Right cardiac atrium (tissue), 5 donors: ENCODE results near the gene MGAT1. TPM values are rescaled to one million over a fixed set of nuclear protein-coding genes. Genes with fewer than 3 reads are reported as not detected.
"Not testable (repeated sequence)": the region's sequence is repeated elsewhere in the genome, so short reads cannot be mapped to it uniquely, and the experiment has no call there.

Source experiments
- ATAC-seq, 2 donors: fragments of 200-7000 bp; cut with Tn5 transposase; one replicate each; pipeline versions ENCODE4 v1.8.0 to v1.9.1; 2020; ENCODE audit warnings: moderate library complexity in 2 of 2, mild to moderate bottlenecking in 1 of 2
- DNase-seq, 3 donors: peaks; one replicate each; pipeline ENCODE4 v3.0.0-alpha.2; 2020
- H3K27ac ChIP-seq: one replicate; pipeline ENCODE4 v1.5.1; 2013; ENCODE audit warnings: mild to moderate bottlenecking, low read length, control low read depth, moderate library complexity
- H3K27me3 ChIP-seq: one replicate; pipeline ENCODE4 v1.6.1; 2013; ENCODE audit not compliant: control insufficient read depth, insufficient read depth
- H3K4me1 ChIP-seq: one replicate; pipeline ENCODE4 v1.6.1; 2013; ENCODE audit warnings: low read length; ENCODE audit not compliant: control insufficient read depth, insufficient read depth
- H3K4me3 ChIP-seq: one replicate; pipeline ENCODE4 v1.5.1; 2013; ENCODE audit warnings: low read length, control low read depth
- H3K9me3 ChIP-seq: one replicate; pipeline ENCODE4 v1.6.1; 2013; ENCODE audit warnings: low read length; ENCODE audit not compliant: control insufficient read depth
- WGBS: extraction: QIAGEN DNeasy Blood & Tissue Kit; methylation state at CpG from one replicate; pipeline ENCODE4 v1.1.7; 2013; 5-methylcytosine and 5-hydroxymethylcytosine counted together
- intact Hi-C, 4 donors: fragments of 100-400 bp; cut with DNase I; formaldehyde crosslinking; loops; one replicate each; pipeline versions ENCODE4 v1.11.0 to v1.14.0; 2022 to 2023
- polyA plus RNA-seq: library from polyadenylated mRNA; stranded (reverse); fragments of 200-250 nt; gene quantifications from one replicate; pipeline ENCODE4 v1.2.3, GENCODE V29; 2013
- total RNA-seq, 4 donors: library from RNA; stranded (reverse); fragmentation: NEBNext Ultra II Directional; extraction: Animal tissue kit (Norgen Biotek cat#: 25700); gene quantifications; one replicate each; pipeline ENCODE4 v1.2.1, GENCODE V29; 2021
- donor health status: healthy with polysubstance abuse.
- donor health status: DM: no; HTN: yes; CAD: no.
- donor health status: DM: no; HTN: no; CAD: no.
- donor health status: DM: no; HTN: yes; CAD: no; lungs with severe emphysema.
- donor health status: DM: yes; HTN: yes; CAD: no.

MGAT1 gene
- total and polyA plus RNA-seq, 5 donors = 74.3 to 119 (median 87.6) TPM

DNA sequence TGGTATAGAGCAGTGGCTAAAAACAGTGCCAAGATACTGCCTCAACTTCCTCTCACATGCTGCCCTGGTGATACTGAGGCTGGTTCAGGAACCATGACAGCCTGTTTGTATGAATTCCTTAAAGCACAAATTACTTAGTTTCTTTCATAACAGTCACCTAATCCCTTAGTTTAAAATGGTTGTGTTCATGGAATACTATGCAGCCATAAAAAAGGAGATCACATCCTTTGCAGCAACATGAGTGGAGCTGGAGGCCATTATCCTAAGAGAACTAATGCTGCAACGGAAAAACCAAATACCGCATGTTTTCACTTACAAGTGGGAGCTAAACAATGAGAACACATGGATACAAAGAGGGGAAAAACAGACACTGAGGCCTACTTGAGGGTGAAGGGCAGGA, 36.6 kb upstream of the MGAT1 start:
- no peaks in the 10 kb centered on the region for H3K4me1 ChIP-seq
- no peak overlapping the region for H3K4me3 ChIP-seq
- ATAC-seq (no peak), DNase-seq (no peak)
- H3K9me3 ChIP-seq = no peaks in the 10 kb centered on the region
- intact Hi-C loops = no loop called here
- H3K27me3 ChIP-seq = no peaks in the 10 kb centered on the region
- no peak overlapping the region for H3K27ac ChIP-seq
- WGBS = 100% methylated on average over 2 of the region's 2 CpGs

DNA sequence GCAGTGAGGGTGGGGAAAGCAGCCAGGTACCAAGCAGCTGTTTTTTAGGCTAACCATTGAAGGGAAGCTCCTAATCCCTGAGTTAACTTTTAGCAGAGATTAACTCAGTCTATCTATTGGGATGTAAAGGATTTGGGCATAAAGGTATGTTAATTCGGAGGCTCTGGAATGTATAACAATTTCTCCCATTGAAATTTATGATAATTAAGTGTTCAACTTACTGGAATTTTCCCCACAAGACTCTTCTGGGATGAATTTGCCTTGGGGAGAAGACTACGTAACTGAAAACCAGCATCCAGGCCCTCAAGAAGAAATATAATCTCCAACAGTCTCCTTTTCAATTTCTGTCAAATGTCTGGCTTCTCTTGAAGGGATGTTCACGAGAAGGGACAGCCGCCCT, 34.9 kb upstream of the MGAT1 start:
- intact Hi-C loops = no loop called here
- WGBS = 94% methylated on average over 4 of the region's 4 CpGs
- Histone ChIP-seq H3K4me1 (no peaks in the 10 kb centered on the region), H3K9me3 (no peaks in the 10 kb centered on the region), H3K4me3 (no peak overlapping the region), H3K27ac (no peak overlapping the region), H3K27me3 (no peaks in the 10 kb centered on the region)
- no peak for DNase-seq
- ATAC-seq = no peak

DNA sequence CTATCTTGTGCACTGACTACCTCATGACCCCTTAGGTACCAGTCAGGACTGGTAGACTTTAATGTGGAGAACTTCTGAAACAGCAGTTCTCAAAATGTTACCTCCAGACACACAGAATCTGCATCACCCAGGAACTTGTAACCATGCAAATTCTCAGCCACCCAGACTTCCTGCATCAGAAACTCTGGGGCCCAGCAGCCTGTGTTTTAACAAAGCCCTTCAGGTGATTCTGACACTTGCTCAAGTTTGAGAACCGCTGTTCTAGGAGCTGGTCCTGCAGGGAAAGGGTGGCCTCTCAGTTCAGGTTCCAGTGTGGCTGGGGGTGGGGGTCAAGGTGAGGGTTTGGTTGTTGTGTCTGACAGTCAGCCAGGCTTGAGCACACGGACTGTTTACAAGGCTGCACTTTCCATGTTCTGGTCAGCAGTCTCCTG, 30.0 kb upstream of the MGAT1 start:
- WGBS = 80% methylated on average over 2 of the region's 2 CpGs
- intact Hi-C loops = no loop called here
- peaks cover 6% of the 10 kb centered on the region for H3K4me1 ChIP-seq
- DNase-seq (no peak), ATAC-seq (no peak)
- H3K4me3 ChIP-seq = peak overlapping the region; percentile 77
- H3K27me3 ChIP-seq = no peaks in the 10 kb centered on the region
- H3K27ac ChIP-seq = no peak overlapping the region
- no peaks in the 10 kb centered on the region for H3K9me3 ChIP-seq

DNA sequence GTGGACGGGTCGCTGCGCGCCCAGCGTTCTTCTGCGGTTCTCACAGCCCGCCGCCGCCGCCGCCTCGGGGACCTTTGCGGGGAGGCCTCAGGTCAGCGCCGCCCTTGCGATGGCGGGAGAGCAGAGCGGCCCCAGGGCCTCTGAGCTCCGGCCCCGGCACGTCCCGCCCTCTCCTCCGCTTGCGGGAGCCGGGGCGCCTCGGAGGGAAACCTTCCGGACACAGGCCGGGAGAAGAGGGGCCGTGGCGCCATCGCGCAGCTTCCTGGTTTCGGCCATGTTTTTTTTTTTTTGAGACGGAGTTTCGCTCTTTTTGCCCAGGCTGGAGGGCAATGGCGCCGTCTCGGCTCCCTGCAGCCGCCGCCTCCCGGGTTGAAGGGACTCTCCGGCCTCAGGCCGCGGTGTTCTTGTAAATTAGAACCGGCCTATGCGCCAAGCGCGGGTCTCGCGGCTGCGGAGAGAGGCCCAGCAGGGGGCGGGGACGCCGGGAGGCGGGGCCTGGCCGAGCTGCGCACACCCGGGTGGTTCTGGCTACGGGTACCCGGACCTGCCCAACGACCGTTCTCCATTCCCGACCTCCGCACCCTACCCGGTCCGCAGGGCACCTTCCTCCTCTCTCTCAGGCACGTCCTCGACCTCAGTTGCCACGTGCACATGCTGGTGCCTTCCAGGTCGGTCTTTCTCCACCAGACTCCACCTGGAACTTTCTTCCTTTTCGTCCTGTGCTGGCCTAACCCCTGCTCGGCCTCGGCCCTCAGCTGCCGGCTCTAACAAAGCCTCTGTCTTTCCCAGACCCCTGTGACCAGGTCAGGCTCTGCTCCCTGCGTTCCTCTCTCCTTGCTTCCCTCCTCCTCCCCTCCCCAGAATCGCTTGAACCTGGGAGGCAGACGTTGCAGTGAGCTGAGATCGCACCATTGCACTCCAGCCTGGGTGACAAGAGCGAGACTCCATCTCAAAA, 28.8 kb upstream of the MGAT1 start:
- intact Hi-C loops = no loop called here
- peak; percentile 91 to 96 (median 95) for DNase-seq
- Histone ChIP-seq H3K9me3 (no peaks in the 10 kb centered on the region), H3K4me1 (peaks cover 6% of the 10 kb centered on the region), H3K4me3 (peak overlapping the region; percentile 77), H3K27ac (peak overlapping the region; percentile 92), H3K27me3 (no peaks in the 10 kb centered on the region)
- 1% methylated on average over 80 of the region's 80 CpGs for WGBS
- ATAC-seq = peak; percentile 98

DNA sequence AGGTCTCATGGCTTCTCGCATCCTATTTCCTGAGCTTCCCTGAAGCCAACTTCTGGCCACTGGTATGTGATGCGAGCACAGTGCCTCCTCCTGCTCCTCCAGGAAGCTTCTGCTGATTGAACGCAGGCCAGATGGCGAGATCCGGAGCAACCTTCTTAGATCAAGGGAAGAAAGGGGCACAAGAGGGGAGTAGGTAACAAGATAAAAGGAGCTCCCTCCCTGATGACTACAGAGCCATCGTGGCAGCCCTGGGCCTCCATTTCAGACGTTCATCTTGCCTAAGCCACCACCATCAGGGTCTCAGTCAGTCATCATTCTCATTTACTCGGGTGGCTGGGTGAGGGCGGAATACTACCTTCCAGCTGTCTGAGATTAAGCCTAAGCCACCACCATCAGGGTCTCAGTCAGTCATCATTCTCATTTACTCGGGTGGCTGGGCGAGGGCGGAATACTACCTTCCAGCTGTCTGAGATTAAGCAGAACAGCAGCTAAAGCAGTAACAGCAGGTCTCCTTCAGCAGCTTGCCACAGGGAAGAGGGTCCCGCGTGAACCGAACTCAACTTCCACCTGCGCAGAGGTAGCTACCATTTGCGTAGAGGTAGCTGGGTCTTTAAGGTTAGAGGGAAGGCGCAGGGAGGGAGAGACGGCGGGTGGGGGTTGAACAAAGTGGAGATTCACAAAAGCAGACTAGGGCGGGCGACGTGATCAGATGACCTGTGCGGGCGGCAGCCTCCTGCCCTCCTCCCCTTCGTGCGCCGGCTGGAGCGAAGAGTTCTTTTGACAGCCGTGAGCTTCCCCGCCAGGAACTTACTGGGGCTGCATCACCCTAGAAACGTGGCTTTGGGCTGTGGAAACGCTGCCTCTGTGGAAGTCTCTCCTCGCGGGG, 27.9 kb upstream of the MGAT1 start:
- Histone ChIP-seq H3K9me3 (no peaks in the 10 kb centered on the region), H3K4me3 (peak overlapping the region; percentile 77), H3K27me3 (no peaks in the 10 kb centered on the region), H3K27ac (peak overlapping the region; percentile 92), H3K4me1 (peaks cover 11% of the 10 kb centered on the region)
- WGBS = 25% methylated on average over 35 of the region's 35 CpGs
- peak; percentile 70 to 88 (median 85) for DNase-seq
- peak; percentile 70 to 77 for ATAC-seq
- intact Hi-C loops = no loop called here

DNA sequence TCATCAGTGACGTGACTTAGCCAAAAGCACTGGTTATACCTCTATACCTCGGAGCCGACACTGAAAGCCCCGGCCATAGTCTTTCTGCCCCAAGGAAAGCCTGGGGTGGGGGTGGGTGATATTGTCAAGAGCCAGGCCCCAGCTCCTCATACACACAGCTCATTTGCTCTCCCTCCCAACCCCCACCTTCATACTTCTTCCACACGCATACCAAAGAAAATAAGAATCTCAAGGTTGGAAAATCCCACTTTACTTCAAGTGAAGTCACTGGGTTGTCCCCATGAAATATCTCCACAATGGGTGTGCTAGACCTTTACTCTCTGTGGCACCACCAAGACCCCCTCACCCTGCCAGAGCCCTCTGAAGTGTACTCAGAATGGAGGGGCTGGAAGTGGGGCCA, 27.1 kb upstream of the MGAT1 start:
- Histone ChIP-seq H3K27me3 (no peaks in the 10 kb centered on the region), H3K4me3 (peak overlapping the region; percentile 77), H3K27ac (peak overlapping the region; percentile 92), H3K4me1 (peaks cover 13% of the 10 kb centered on the region), H3K9me3 (no peaks in the 10 kb centered on the region)
- no peak for DNase-seq
- no peak for ATAC-seq
- 97% methylated on average over 5 of the region's 5 CpGs for WGBS
- intact Hi-C loops = no loop called here

DNA sequence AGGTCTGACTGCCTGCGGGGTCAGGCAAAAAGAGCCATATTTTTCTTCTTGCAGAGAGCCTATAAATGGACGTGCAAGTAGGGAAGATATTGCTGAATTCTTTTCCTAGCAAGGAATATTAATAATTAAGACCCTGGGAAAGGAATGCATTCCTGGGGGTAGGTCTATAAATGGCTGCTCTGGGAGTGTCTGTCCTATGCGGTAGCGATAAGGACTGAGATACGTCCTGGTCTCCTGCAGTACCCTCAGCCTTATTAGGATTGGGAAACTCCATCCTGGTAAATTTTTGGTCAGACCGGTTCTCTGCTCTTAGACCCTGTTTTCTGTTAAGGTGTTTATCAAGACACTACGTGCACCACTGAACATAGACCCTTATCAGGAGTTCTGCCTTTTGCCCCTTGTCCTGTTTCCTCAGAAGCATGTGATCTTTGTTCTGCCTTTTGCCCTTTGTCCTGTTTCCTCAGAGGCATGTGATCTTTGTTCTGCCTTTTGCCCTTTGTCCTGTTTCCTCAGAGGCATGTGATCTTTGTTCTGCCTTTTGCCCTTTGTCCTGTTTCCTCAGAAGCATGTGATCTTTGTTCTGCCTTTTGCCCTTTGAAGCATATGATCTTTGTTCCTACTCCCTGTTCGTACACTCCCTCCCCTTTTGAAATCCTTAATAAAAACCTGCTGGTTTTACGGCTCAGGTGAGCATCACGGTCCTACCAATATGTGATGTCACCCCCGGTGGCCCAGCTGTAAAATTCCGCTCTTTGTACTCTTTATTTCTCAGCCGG, 26.3 kb upstream of the MGAT1 start:
- WGBS = 86% methylated on average over 13 of the region's 13 CpGs
- peak overlapping the region; percentile 58 for H3K27ac ChIP-seq
- intact Hi-C loops, H3K4me3 ChIP-seq, H3K27me3 ChIP-seq, ATAC-seq, DNase-seq, H3K9me3 ChIP-seq: not testable (repeated sequence)
- peaks cover 14% of the 10 kb centered on the region for H3K4me1 ChIP-seq

DNA sequence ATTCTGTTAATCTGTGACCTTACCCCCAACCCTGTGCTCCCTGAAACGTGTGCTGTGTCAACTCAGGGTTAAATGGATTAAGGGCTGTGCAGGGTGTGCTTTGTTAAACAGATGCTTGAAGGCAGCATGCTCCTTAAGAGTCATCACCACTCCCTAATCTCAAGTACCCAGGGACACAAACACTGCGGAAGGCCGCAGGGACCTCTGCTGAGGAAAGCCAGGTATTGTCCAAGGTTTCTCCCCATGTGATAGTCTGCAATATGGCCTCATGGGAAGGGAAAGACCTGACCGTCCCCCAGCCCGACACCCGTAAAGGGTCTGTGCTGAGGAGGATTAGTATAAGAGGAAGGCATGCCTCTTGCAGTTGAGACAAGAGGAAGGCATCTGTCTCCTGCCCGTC, 24.8 kb upstream of the MGAT1 start:
- ATAC-seq, DNase-seq, H3K27me3 ChIP-seq, H3K27ac ChIP-seq, H3K4me3 ChIP-seq, H3K9me3 ChIP-seq, intact Hi-C loops: not testable (repeated sequence)
- H3K4me1 ChIP-seq = peaks cover 19% of the 10 kb centered on the region
- WGBS = 76% methylated on average over 7 of the region's 7 CpGs

DNA sequence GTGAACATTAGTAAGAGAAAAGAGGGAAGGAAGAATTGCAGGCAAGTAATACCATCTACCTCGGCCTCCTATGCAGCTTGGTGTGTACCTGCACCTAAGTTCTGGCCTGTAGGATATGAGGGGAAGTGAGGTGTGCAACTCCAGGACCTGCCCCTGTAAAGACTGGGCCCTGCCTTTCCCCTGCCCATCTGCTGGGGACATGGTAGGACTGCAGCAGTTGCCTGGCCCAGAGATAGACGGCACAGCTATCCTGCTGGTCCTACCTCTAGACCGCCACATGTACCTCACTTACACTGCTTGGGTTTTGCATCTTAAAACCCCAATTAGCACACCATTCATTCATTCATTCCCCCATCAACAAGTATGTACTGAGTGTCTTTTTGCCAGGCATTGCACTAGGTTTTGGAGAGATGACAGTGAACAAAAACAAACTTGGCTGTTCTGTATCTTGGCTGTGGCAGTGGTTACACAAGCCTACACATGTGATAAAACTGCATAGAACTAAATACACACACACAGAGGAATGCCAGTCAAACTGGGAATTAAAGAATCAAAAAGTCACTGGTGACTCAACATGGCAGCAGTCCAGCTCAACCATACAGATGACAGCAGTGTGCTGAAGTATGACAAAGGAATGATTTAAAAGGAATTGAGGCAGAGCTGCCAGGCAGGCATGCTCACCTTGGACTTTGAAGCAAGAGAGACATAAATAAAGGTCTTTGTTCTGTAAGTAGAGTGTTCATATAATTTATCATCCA, 23.3 kb upstream of the MGAT1 start:
- ATAC-seq (peak; percentile 58 to 69), DNase-seq (peak in 2 of 3 donors; percentile 75)
- Histone ChIP-seq H3K27me3 (no peaks in the 10 kb centered on the region), H3K27ac (peak overlapping the region; percentile 9), H3K9me3 (no peaks in the 10 kb centered on the region), H3K4me3 (no peak overlapping the region), H3K4me1 (peaks cover 19% of the 10 kb centered on the region)
- intact Hi-C loops = no loop called here
- 85% methylated on average over 3 of the region's 3 CpGs for WGBS
